ENCODE measurements around the gene ATP9A.

GRCh38 chr20:51667002-51667408, 101.2 kb downstream of the ATP9A start:
- TF ChIP-seq CTCF (IDR thresholded peaks at IDR 0.05; ENCODE audit: control extremely low read depth in 1 of 3, insufficient read depth in 1 of 3, low read depth in 1 of 3, low read length in 3 of 3): no peak
- TF ChIP-seq EZH2 (IDR thresholded peaks at IDR 0.05; ENCODE audit: low read depth, low read length, severe bottlenecking): no peak
- no peak for TF ChIP-seq POLR2A (IDR thresholded peaks at IDR 0.05; ENCODE audit: control extremely low read depth in 1 of 2, low read depth in 2 of 2, low read length in 2 of 2)
- no peak for TF ChIP-seq GTF2F1 (IDR thresholded peaks at IDR 0.05; ENCODE audit: borderline replicate concordance, low read depth, low read length)
- TF ChIP-seq SP2 (IDR thresholded peaks at IDR 0.05; ENCODE audit: low read length): no peak
- TF ChIP-seq EP300 (IDR thresholded peaks at IDR 0.05; ENCODE audit: borderline replicate concordance in 1 of 2, low read depth in 2 of 2, low read length in 2 of 2): no peak
- TF ChIP-seq ASH2L (IDR thresholded peaks at IDR 0.05; ENCODE audit: low read length): no peak
- TF ChIP-seq ZNF274 (IDR thresholded peaks at IDR 0.05; ENCODE audit: borderline replicate concordance, extremely low read depth, low read length): no peak
- TF ChIP-seq PHF8 (conservative IDR thresholded peaks at IDR 0.05; ENCODE audit: low read depth, low read length): no peak
- TF ChIP-seq CEBPB (IDR thresholded peaks at IDR 0.05; ENCODE audit: low read depth, low read length): no peak
- no peak for TF ChIP-seq POLR2AphosphoS5 (IDR thresholded peaks at IDR 0.05; ENCODE audit: low read depth, low read length)
- TF ChIP-seq BRCA1 (IDR thresholded peaks at IDR 0.05; ENCODE audit: low read depth, low read length): no peak

All from H1 (cell line).